NCI-H1092 treated with DMSO at 0.1 percent for 48 hours (cell line): ENCODE data around the gene SLC26A1.

Source experiments
- DNase-seq: peaks from one replicate; lab custom pipeline; 2025; lab: John Stamatoyannopoulos, UW

The SLC26A1 gene

GRCh38 chr4:1029529-1029928 is 36.3 kb upstream of the SLC26A1 start:
- DNase-seq: no peak

DNA sequence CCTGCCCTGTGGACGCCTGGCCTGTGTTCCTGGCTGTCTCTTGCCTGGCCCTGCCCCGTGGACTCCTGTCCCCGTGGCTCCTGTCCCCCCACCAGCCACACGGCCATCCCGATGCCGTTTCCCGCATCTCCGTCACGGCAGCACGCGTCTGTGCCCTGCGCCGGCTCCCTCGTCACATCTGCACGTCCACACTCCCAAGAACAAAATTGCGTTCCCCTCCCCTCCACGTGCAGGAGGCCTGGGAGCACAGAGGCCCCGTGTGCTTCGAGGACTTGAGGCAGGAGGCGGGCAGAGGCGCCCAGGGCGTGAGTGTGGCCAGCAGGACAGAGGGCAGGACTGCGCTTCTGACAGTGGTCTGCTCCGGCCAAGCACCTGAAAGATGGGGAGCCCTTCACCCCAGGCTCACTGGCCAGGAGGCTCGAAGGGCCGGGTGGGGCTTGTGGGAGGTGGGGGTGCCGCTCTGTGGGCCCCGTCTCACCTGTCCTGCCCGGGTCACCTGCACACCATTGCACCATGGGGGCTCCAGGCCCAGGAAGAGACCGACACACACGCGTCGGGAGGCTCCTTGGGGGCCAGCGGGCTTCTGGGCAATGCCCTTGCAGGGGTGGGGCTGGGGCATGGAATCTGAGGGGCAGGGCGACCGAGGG is 35.5 kb upstream of the SLC26A1 start:
- no peak for DNase-seq

GRCh38 chr4:1027915-1028238 is 34.7 kb upstream of the SLC26A1 start:
- DNase-seq: no peak

DNA sequence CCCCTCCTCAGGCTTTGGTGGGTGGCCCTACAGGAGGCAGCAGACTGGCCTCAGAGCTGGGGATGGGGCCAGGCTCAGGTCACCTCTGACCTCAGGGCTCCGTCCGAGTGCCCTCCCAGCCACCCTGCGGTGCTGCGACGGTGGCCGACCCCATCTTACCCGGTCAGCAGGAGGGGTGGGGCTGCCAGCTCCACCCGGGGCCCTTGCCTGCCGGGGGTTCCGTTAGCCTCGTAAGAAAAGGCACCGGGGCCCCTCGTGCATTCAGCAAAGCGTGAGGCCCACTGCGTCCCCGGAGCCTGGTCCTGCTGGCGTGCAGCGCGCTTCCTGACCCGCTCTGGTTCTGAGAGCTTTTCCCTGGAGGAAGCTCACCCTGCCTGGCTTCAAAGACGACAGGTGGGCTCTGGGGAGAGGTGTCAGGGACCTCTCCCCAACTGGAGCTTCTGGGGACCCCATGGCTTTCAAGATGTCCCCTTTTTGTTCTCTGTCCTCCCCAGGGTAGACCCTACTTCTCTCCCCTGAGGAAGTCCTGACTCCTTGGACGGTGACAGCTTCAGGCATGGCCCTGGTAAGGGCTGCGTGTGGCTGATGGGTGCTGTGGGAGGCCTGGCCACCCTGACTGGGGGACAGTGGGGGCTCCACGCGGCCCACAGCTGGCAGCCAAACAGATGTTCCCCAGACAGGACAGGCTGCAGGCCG is 34.2 kb upstream of the SLC26A1 start:
- no peak for DNase-seq

DNA sequence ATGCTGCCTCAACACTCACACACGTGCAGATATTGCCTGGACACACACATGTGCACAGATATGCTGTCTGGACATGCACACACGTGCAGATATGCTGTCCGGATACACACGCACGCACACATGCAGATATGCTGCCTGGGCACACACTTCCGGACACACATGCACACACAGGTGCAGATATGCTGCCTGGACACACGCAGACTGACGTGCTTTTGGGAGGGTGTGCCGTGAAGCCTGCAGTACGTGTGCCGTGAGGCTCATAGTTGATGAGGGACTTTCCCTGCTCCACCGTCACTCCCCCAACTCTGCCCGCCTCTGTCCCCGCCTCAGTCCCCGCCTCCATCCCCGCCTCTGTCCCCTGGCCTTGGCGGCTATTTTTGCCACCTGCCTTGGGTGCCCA is 32.9 kb upstream of the SLC26A1 start:
- no peak for DNase-seq

DNA sequence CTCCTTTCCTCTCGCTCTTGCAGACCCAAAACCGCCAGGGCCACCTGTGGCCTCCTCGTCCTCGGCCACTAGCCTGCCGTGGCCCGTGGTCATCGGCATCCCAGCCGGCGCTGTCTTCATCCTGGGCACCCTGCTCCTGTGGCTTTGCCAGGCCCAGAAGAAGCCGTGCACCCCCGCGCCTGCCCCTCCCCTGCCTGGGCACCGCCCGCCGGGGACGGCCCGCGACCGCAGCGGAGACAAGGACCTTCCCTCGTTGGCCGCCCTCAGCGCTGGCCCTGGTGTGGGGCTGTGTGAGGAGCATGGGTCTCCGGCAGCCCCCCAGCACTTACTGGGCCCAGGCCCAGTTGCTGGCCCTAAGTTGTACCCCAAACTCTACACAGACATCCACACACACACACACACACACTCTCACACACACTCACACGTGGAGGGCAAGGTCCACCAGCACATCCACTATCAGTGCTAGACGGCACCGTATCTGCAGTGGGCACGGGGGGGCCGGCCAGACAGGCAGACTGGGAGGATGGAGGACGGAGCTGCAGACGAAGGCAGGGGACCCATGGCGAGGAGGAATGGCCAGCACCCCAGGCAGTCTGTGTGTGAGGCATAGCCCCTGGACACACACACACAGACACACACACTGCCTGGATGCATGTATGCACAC is 31.8 kb upstream of the SLC26A1 start:
- DNase-seq: no peak

- DNase-seq: no peak
These were observed 30.9 kb upstream of the SLC26A1 start for GRCh38 chr4:1023895-1024740.

DNA sequence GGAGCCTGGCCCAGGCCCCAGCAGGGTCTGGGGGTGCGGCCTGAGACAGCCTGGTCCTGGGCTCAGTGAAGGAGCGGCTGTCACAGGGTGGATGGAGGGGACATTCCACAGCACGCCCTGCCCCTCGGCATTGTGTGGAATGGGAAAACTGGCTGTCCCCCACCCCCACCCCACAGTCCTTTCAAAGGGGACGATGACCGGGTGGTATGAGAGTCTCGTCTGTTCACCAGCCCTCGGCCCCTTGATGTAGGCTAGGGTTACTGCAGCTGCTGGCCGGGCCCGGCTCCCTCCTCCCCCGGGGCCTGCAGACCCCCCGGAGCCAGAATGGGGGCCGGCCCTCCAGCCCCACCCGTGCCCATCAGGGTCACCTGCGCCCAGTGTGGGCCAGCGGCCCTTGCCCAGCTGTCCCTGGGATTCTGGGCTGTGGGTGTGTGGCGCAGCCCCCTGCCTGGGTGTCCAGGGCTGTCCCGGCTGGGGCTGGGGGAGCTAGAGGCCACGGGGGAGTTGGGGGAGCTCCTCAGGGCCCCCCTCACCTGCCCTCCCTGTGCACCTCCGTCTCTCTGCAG is 30.0 kb upstream of the SLC26A1 start:
- no peak for DNase-seq

DNA sequence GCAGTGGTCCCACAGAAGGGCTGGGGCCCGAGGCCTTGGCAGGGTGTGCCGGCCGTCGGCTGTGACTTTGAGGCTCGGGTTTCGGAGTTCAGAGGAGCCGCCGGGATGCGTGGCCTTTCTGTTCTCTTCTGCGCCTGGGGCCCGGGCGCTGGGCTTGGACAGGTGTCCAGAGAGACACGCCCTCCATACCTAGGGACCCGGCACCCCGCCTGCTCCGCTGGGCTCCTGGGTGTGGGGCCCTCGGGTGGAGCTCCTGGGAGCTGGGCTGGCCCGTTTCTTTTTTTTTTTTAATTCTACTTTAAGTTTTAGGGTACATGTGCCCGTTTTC is 29.5 kb upstream of the SLC26A1 start:
- DNase-seq: no peak

- no peak for DNase-seq
These were observed 29.0 kb upstream of the SLC26A1 start for GRCh38 chr4:1022051-1022738.

- no peak for DNase-seq
These were observed 28.3 kb upstream of the SLC26A1 start for GRCh38 chr4:1021386-1022050.

DNA sequence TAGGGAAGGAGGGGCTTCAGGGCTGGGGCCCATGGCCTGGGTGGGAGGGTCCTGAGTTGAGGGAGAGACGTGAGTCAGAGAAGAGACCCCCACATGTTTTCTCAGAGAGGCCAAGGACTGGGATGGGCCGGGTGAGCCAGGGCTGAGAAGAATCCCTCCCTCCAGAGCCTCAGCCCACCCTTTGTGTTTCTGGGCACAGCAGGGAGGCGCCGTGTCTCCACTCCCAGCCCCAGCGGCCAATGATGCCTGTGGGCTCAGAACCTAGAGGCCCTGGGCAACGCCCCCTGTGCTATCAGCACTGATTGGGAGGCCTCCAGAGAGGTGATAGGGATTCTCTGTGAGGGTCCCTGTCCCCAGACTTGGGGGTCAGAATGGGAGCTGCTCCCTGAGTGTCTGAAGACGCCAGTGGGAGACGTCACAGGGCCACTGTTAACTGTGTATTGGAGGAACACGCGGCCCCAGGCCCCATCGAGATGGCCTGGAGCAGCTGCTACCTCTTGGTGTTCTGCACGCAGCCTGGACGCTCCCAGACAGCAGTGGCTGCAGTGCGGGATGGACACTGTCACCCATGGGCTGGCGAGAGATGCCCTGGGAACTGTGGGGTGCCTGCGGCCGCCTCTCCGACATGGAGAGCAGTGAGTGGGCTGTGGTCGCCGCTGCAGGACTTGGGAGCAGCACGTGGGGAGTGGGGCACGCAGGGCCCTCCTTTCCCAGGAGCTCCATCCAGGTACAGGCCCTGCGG is 26.7 kb upstream of the SLC26A1 start:
- no peak for DNase-seq

DNA sequence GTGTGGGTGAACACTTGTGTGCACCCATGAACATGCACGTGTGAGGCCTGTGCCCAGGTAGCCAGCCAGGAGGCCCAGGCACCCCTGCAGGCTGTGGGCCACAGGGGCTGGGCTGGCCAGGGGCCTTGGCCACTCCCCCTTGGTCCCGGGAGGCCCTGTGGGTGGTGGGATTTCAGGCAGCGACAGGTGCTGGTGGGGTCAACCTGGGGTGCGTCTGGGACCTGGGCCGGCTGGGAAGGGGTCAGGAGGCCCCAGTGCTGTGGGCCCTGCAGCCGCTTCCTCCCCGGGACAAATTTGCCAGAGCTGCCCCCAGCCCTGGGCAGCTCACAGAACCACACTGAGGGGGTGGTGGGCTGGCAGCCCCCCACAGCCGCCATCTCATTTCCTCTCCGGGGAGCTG is 26.1 kb upstream of the SLC26A1 start:
- no peak for DNase-seq

DNA sequence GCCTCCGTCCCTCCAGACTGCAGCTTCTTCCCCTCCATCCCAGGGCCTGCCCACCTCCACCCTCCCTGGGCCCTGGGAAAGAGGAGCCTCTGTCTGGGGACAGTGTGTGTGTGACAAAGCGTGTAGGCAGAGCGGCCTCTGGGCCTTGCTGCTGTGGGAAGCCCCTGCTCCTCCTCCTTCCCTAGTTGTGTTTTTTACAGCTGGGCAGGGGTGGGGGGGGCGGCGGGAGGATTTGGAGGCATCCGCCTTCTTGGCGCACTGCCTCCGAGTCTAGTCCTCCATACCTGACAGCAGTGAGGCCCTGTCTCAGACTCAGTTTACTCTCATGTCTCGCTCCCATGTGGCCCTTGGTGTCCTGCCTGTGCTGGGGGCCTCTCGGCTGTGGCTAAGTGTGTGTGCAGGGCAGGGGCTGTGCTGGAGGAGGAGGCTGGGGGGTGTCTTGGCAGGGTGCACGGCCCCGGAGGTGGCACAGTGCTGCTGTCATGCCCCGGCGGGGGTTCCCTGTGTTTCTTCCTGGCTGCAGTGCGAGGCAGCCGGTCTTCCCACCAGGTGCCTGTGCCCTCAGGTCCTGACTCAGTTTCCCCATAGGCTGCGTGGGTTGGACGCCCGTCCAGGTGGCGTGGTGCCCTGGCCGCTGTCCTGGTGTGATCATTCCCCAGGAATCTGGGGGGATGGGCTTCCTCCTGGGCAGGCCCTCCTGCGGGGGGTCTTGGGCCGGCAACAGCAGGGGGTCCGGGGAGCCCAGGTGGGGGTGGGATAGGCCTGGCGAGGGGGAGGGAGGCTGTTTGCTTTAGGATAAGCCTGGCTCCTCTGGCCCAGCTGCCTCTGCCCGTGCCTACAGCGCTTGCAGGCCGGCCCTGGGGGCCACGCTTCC is 25.2 kb upstream of the SLC26A1 start:
- no peak for DNase-seq

DNA sequence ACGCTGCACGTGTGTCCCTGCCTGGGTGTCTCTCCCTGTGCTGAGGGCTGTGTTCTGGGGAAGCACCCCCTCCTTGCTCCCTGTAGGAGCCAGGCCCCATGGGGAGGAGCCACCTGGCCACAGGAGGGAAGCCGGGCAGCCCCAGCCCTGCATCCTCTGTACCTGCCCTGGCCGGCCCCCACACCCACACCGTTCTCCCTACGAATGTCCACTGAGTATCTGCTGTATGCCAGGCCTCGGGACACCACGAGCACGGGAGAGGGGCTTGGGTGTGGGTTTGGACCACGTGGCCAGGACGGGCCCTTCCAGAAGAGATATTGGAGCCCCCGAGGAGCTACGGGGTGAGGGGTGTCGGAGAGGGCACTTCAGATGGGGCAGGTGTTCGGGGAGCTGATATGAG is 24.5 kb upstream of the SLC26A1 start:
- DNase-seq: no peak

GRCh38 chr4:1017211-1017610 is 24.0 kb upstream of the SLC26A1 start:
- no peak for DNase-seq

DNA sequence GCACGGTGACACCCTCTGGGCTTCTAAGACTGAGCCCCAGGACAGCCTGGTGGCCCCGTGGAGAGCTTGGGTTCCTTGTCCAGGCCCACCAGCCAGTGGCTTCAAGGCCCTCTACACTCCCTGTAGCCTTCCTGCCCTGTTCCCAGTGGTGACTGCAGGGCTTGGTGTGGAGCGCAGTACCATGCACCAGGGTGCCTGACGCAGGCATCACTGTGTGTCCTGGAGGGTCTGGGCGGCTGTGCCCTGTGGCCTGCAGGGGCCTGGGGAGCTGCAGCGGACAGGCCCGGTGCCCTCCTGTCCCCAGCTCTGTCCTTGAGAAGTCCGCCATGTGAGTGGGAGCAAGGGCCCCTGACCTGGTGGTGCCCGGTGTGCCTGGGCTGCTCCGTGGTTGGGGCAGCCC is 22.5 kb upstream of the SLC26A1 start:
- DNase-seq: no peak

GRCh38 chr4:1015179-1015578 is 22.0 kb upstream of the SLC26A1 start:
- DNase-seq: no peak

DNA sequence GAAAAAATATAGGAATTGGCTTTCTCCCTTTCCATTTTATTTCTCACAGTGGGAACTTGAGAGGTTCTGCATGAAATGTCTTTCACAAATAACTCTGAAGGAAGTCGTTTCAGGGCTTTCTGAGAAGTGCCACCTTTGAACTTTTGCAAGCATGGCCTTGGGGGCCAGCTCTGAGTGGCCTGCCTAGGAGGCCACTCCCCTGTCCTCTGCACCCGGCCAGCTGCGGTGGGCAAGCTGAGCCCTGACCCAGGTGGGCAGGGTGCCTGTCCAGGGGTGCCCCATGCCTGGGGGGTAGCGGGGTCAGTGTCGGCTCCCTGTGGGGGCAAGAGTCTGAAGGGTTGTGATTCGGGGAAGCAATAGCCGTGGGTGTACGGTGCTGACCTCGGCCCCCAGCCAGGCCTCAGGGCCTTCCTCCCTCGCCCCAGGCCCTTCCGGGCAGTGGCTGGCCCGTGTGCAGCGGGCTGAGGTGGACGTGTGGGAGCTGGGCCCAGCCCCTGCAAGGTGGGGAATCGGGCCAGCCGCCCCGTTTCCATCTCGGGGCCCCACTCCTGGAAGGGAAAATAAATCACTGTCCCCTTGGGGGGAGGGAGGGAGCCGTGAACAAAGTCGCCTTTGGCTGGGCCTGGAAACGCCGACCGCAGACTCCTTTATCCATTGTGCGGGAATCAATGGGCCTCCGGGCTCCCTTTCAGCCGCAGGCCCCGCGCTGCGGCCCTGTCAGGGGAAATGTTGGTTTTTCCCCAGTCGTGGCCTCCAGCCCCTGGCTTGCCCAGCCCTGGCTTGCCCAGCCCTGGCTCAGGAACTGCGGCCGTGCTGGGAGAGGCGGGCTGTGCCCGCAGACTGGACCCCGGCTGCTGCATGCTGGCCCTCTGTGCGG is 21.3 kb upstream of the SLC26A1 start:
- no peak for DNase-seq
